ENCODE data around the gene RACGAP1. TPM values are rescaled to one million over a fixed set of nuclear protein-coding genes. Genes with fewer than 3 reads are reported as not detected.

RACGAP1 gene
- total and polyA plus RNA-seq, 2 of the 8 experiments (the other 6 are each of a cell fraction or from before 2014, with no cell fraction given), result 18.0 to 66.3 TPM

DNA sequence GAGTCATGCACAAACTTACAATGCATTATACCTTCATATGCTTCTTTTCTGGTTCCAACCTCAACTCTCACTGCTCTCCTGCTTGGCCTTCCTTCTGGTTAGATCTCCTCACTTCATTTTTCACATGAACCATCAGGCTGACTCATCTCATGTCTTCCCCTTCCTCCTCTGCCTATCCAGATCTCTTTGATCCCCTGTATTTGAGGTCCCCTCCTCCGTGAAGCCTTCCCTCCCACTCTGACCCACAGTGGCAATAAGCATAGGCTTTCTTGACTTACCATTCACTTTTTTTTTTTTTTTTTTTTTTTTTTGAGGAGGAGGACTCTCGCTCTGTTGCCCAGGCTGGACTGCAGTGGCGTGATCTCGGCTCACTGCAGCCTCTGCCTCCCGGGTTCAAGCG lies 17.4 kb upstream of the RACGAP1 start:
- FAIRE-seq (no peak), DNase-seq (ENCODE audit: low read depth in 1 of 2, low spot score in 2 of 2) (no peak)
- Histone ChIP-seq H3K14ac (ENCODE audit: insufficient read length) (no peak overlapping the region), H2BK20ac (ENCODE audit: low read length) (no peak overlapping the region), H3K56ac (replicated peaks; ENCODE audit: insufficient read length, low read depth, low read length) (no peak overlapping the region), H3K23me2 (ENCODE audit: low read depth, low read length) (no peaks in the 10 kb centered on the region; the same call in 1 of the 2 replicates), H3K9ac (replicated peaks in 1 of 4; ENCODE audit: extremely low read depth in 1 of 4, low read depth in 3 of 4, low read length in 3 of 4) (no peak overlapping the region), H2BK120ac (replicated peaks; ENCODE audit: low read depth, low read length) (no peak overlapping the region), H4K5ac (ENCODE audit: insufficient read length, low read depth, low read length) (no peak overlapping the region), H4K20me1 (replicated peaks in 1 of 2; ENCODE audit: control insufficient read depth in 1 of 2, insufficient read depth in 2 of 2, low read length in 2 of 2) (no peaks in the 10 kb centered on the region), H3K27ac (ENCODE audit: low read depth, low read length) (no peak overlapping the region), H4K8ac (ENCODE audit: extremely low read depth, insufficient read depth, low read length) (no peak overlapping the region), H3K9me3 (ENCODE audit: insufficient read depth in 2 of 2, low read depth in 1 of 2, low read length in 1 of 2) (no peaks in the 10 kb centered on the region), H2AK5ac (ENCODE audit: low read depth, low read length) (no peak overlapping the region), H2BK15ac (ENCODE audit: low read length) (no peak overlapping the region), H2BK12ac (ENCODE audit: low read depth, low read length) (no peak overlapping the region), H2BK5ac (ENCODE audit: low read depth, low read length) (no peak overlapping the region), H3K4ac (replicated peaks; ENCODE audit: insufficient read length, low read depth, low read length) (no peak overlapping the region), H2AFZ (ENCODE audit: low read length) (no peak overlapping the region), H3K79me2 (ENCODE audit: control insufficient read depth in 1 of 2, insufficient read depth in 2 of 2, low read length in 2 of 2) (no peaks in the 10 kb centered on the region), H3K4me3 (ENCODE audit: extremely low read depth in 1 of 4, insufficient read depth in 2 of 4, low read depth in 3 of 4, low read length in 4 of 4) (no peak overlapping the region), H4K91ac (replicated peaks; ENCODE audit: insufficient read length, low read length) (no peak overlapping the region), H3K79me1 (ENCODE audit: low read depth, low read length) (no peaks in the 10 kb centered on the region), H3K18ac (ENCODE audit: extremely low read depth, low read length) (no peak overlapping the region), H3K36me3 (ENCODE audit: control insufficient read depth in 2 of 4, insufficient read depth in 4 of 4, low read length in 3 of 4) (no peaks in the 10 kb centered on the region), H3K23ac (ENCODE audit: insufficient read length) (no peak overlapping the region), H3K27me3 (replicated peaks in 1 of 4; ENCODE audit: control insufficient read depth in 3 of 4, extremely low read depth in 1 of 4, insufficient read depth in 3 of 4, low read length in 3 of 4) (no peaks in the 10 kb centered on the region; a peak in 3 of 7 replicates), H3K4me1 (replicated peaks in 1 of 4; ENCODE audit: control insufficient read depth in 3 of 4, insufficient read depth in 4 of 4, low read length in 3 of 4) (no peaks in the 10 kb centered on the region), H3K4me2 (ENCODE audit: insufficient read depth in 1 of 2, low read depth in 2 of 2, low read length in 2 of 2) (no peak overlapping the region)
- TF ChIP-seq, protein P1, sequence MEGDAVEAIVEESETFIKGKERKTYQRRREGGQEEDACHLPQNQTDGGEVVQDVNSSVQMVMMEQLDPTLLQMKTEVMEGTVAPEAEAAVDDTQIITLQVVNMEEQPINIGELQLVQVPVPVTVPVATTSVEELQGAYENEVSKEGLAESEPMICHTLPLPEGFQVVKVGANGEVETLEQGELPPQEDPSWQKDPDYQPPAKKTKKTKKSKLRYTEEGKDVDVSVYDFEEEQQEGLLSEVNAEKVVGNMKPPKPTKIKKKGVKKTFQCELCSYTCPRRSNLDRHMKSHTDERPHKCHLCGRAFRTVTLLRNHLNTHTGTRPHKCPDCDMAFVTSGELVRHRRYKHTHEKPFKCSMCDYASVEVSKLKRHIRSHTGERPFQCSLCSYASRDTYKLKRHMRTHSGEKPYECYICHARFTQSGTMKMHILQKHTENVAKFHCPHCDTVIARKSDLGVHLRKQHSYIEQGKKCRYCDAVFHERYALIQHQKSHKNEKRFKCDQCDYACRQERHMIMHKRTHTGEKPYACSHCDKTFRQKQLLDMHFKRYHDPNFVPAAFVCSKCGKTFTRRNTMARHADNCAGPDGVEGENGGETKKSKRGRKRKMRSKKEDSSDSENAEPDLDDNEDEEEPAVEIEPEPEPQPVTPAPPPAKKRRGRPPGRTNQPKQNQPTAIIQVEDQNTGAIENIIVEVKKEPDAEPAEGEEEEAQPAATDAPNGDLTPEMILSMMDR (IDR thresholded peaks at IDR 0.05; ENCODE audit: control extremely low read depth in 1 of 3, insufficient read depth in 1 of 3, low read depth in 1 of 3, low read length in 3 of 3), result no peak
- TF ChIP-seq TCF12 (IDR thresholded peaks at IDR 0.05; ENCODE audit: low read depth, low read length), result no peak
- TF ChIP-seq, protein P2, sequence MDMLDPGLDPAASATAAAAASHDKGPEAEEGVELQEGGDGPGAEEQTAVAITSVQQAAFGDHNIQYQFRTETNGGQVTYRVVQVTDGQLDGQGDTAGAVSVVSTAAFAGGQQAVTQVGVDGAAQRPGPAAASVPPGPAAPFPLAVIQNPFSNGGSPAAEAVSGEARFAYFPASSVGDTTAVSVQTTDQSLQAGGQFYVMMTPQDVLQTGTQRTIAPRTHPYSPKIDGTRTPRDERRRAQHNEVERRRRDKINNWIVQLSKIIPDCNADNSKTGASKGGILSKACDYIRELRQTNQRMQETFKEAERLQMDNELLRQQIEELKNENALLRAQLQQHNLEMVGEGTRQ (IDR thresholded peaks at IDR 0.05; ENCODE audit: low read length), result no peak
- no peak for TF ChIP-seq KDM5A (IDR thresholded peaks at IDR 0.05; ENCODE audit: low read length)
- no peak for TF ChIP-seq TBP (IDR thresholded peaks at IDR 0.05; ENCODE audit: low read depth, low read length)
- TF ChIP-seq ZNF274 (IDR thresholded peaks at IDR 0.05; ENCODE audit: borderline replicate concordance, extremely low read depth, low read length), result no peak
- TF ChIP-seq CHD2 (IDR thresholded peaks at IDR 0.05; ENCODE audit: low read length), result no peak
- no peak for TF ChIP-seq JUN (IDR thresholded peaks at IDR 0.05; ENCODE audit: low read depth, low read length)
- WGBS, 2 experiments (ENCODE audit: extremely low coverage in 1 of 2, insufficient coverage in 1 of 2, insufficient read length in 1 of 2, insufficient replicate concordance in 2 of 2, low coverage in 1 of 2, low lambda C conversion rate in 2 of 2, missing lambda C conversion rate in 1 of 2), result 92% methylated on average over 3 of the region's 6 CpGs; no CpG with 5 or more reads in 1 of the 2 experiments
- POLR2A ChIA-PET (ENCODE audit: partially characterized antibody), result interaction anchor here (5.4 kb wide), 1 partner anchor 13 kb away, joined by 19 read pairs; no protein-coding TSS in a partner anchor
- CTCF ChIA-PET (ENCODE audit: partially characterized antibody), result interaction anchor here (0.6 to 13.4 kb wide), 7 partner anchors 9 to 472 kb away, joined by 3 to 296 read pairs (median 4); partner anchors contain the start of gene AQP6
